Activated T-helper 2 cell treated with anti-CD3 and anti-CD28 coated beads, Interferon-gamma antibody, Interleukin-2, Interleukin-4, amounts not matched to agents 10 μg/mL and 5 μg/mL and 100 μg/mL, durations not matched to agents 14 hours and 24 hours and 36 hours (primary cell): ENCODE data around the gene P2RX5. TPM values are rescaled to one million over a fixed set of nuclear protein-coding genes. Genes with fewer than 3 reads are reported as not detected.
A peak's percentile ranks its signal among the peaks of the same experiment; 100 is the strongest.

Experiments
- DNase-seq: peaks from one replicate; pipeline ENCODE4 v3.0.0; 2021; ENCODE audit warnings: low spot score
- H3K27ac Mint-ChIP-seq: one replicate; pipeline ENCODE4 v1.8.0; 2021; ENCODE audit warnings: mixed read lengths
- H3K27me3 Mint-ChIP-seq: one replicate; pipeline ENCODE4 v1.8.0; 2021; ENCODE audit warnings: low read depth, mixed read lengths
- H3K36me3 Mint-ChIP-seq: one replicate; pipeline ENCODE4 v1.8.0; 2021; ENCODE audit warnings: low read depth, mixed read lengths
- H3K4me1 Mint-ChIP-seq: one replicate; pipeline ENCODE4 v1.8.0; 2021; ENCODE audit warnings: low read depth, mixed read lengths
- H3K4me3 Mint-ChIP-seq: one replicate; pipeline ENCODE4 v1.8.0; 2021; ENCODE audit warnings: low read depth, mild to moderate bottlenecking, moderate library complexity, mixed read lengths
- H3K9me3 Mint-ChIP-seq: one replicate; pipeline ENCODE4 v1.8.0; 2021; ENCODE audit warnings: mixed read lengths
- intact Hi-C: fragments of 100-400 bp; cut with micrococcal nuclease; formaldehyde crosslinking; loops from one replicate; pipeline ENCODE4 v1.15.1; 2023
- total RNA-seq: library from RNA; stranded (reverse); gene quantifications from 2 replicates; pipeline ENCODE4 v1.2.3, GENCODE V29; 2022

Gene P2RX5
- total RNA-seq, 1 donor from 2014 or later = 118 TPM

- intact Hi-C loops = no loop called here
- H3K4me3 Mint-ChIP-seq = no peak overlapping the region
Measured at GRCh38 chr17:3657874-3658783, 37.8 kb downstream of the P2RX5 start.

DNA sequence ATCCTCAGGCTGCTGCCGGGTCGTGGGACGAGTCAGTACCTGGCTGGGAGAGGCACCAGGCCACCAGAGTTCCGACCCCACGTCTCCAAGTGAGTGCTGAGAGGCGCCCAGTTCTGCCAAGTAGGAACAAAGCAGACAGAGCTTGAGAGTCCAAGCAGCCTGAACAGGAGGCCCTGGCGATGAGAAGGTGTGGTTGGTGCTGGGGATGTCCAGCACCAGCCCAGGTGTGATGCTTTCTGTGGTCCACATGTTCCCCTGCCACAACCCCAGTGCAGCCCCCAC lies 38.4 kb downstream of the P2RX5 start:
- no peak for DNase-seq
- Mint-ChIP-seq H3K27ac (no peak overlapping the region), H3K4me1 (no peaks in the 10 kb centered on the region), H3K27me3 (no peaks in the 10 kb centered on the region), H3K9me3 (no peaks in the 10 kb centered on the region), H3K4me3 (no peak overlapping the region), H3K36me3 (peaks cover 18% of the 10 kb centered on the region)
- intact Hi-C loops = no loop called here

More at GRCh38 chr17:3657874-3658783, 37.8 kb downstream of the P2RX5 start:
- H3K4me1 Mint-ChIP-seq = no peaks in the 10 kb centered on the region
- DNase-seq = no peak
- H3K36me3 Mint-ChIP-seq = peaks cover 14% of the 10 kb centered on the region
- no peaks in the 10 kb centered on the region for H3K27me3 Mint-ChIP-seq
- H3K27ac Mint-ChIP-seq = no peak overlapping the region
- no peaks in the 10 kb centered on the region for H3K9me3 Mint-ChIP-seq

DNA sequence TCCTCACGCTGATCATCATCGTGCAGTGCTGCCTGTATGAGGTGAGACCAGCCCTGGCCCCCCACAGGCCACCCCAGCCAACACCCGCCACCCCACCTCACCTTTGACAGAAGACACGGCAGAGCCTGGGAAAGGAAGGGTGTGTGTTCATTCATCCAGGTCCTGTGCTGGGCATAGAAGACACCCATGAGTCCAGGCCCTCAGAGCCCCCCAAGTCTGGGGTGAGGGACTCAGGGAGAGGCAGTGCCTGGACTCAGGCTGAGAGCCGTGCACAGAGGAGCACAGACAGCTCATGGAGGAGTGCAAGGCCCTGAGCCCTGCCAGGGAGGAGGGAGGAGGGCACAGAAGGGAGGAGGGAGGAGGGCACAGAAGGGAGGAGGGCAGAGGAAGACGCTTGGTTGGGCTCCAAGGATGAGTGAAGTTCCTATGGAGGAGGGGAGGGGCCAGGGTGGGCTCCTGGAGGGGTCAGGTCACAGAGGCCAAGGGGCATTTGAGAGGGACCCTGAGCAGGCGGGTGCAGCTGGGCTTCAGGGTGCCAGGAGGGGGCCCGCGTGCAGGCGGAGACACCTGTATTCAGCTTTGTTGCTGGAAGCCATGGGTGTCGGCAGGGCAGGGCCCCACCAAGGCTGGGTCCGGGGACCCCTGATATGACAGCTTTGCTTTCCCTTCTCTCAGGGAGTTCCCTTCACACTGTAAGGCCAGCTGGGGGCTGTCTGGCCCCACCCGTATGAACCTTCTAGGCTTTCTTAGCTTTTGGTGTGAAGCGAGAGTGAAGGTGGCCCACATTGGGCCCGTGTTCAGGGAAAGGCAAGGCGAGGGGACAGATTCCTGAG lies 39.0 kb downstream of the P2RX5 start:
- intact Hi-C loops = no loop called here
- no peaks in the 10 kb centered on the region for H3K4me1 Mint-ChIP-seq
- H3K36me3 Mint-ChIP-seq = peaks cover 23% of the 10 kb centered on the region
- H3K9me3 Mint-ChIP-seq = no peaks in the 10 kb centered on the region
- no peaks in the 10 kb centered on the region for H3K27me3 Mint-ChIP-seq
- H3K27ac Mint-ChIP-seq = no peak overlapping the region
- H3K4me3 Mint-ChIP-seq = no peak overlapping the region
- no peak for DNase-seq

DNA sequence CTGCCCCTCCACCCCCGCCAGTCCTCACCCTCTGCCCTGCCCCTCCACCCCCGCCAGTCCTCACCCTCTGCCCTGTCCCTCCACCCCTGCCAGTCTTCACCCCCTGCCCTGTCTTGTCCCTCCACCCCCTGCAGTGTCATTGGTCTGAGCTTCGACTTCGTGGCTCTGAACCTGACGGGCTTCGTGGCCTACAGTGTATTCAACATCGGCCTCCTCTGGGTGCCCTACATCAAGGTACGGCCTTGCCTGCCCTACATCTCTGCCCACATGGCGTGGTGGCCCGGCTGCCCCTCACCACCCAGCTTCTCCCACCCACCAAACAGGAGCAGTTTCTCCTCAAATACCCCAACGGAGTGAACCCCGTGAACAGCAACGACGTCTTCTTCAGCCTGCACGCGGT lies 39.6 kb downstream of the P2RX5 start:
- no peaks in the 10 kb centered on the region for H3K27me3 Mint-ChIP-seq
- H3K9me3 Mint-ChIP-seq = no peaks in the 10 kb centered on the region
- no peaks in the 10 kb centered on the region for H3K4me1 Mint-ChIP-seq
- intact Hi-C loops = no loop called here
- no peak overlapping the region for H3K4me3 Mint-ChIP-seq
- no peak for DNase-seq
- peaks cover 23% of the 10 kb centered on the region for H3K36me3 Mint-ChIP-seq
- H3K27ac Mint-ChIP-seq = no peak overlapping the region

GRCh38 chr17:3655766-3656165 lies 40.2 kb downstream of the P2RX5 start:
- no peak overlapping the region for H3K4me3 Mint-ChIP-seq
- intact Hi-C loops = no loop called here
- H3K9me3 Mint-ChIP-seq = no peaks in the 10 kb centered on the region
- no peaks in the 10 kb centered on the region for H3K27me3 Mint-ChIP-seq
- DNase-seq = no peak
- no peaks in the 10 kb centered on the region for H3K4me1 Mint-ChIP-seq
- peaks cover 23% of the 10 kb centered on the region for H3K36me3 Mint-ChIP-seq
- no peak overlapping the region for H3K27ac Mint-ChIP-seq

DNA sequence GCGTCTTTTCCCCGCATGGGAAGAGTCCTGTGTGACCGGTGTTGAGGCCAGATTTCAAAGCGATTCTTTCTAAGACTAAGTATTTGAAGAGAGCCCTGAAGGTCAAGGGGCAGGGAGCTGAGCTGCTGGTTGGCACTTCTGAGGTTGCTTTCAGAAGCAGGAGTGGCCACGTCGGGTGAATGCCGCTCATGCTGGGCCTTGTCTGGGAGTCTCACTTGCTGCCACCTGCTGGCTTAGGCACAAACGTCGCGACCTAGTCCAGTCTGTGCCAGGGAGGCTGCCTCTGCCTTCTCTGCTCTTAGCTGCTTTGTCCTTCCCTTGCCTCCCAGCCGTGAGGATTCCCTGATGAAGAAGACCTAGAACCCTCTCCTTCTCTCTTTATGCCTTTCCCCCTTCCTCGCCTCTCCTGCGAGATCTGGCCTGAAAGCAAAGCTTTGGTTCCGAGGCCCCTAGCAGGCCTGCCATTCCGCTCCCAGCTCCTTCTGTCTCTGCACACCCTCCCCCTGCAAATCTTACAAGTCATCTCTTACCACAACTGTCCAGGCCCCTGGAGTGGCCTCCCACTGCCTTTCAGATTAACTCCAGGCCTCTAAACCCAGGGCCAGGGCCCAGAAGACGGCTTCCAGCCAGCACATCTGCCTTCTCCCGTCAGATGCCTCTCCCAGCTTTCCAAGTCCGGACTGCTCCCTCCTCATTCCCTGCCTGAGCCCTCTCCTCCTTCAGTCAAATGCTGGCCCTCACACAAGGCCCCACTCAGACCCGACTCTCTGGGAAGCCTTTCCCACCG lies 48.0 kb downstream of the P2RX5 start:
- Mint-ChIP-seq H3K4me3 (no peak overlapping the region), H3K4me1 (peaks cover 17% of the 10 kb centered on the region), H3K27ac (peak overlapping the region; percentile 35), H3K9me3 (no peaks in the 10 kb centered on the region), H3K27me3 (no peaks in the 10 kb centered on the region), H3K36me3 (peaks cover 66% of the 10 kb centered on the region)
- intact Hi-C loops = loop anchor here (1.0 to 10.0 kb wide), 2 partner anchors 46 to 853 kb away; partner anchors contain the start of gene RAP1GAP2
- peak; percentile 36 for DNase-seq

GRCh38 chr17:3647251-3647650 lies 48.7 kb downstream of the P2RX5 start:
- DNase-seq = no peak
- Mint-ChIP-seq H3K9me3 (no peaks in the 10 kb centered on the region), H3K36me3 (peaks cover 66% of the 10 kb centered on the region), H3K4me3 (no peak overlapping the region), H3K4me1 (peaks cover 21% of the 10 kb centered on the region), H3K27me3 (no peaks in the 10 kb centered on the region), H3K27ac (no peak overlapping the region)
- intact Hi-C loops = loop anchor here (1.0 to 10.0 kb wide), 2 partner anchors 45 to 852 kb away; partner anchors contain the start of gene RAP1GAP2

DNA sequence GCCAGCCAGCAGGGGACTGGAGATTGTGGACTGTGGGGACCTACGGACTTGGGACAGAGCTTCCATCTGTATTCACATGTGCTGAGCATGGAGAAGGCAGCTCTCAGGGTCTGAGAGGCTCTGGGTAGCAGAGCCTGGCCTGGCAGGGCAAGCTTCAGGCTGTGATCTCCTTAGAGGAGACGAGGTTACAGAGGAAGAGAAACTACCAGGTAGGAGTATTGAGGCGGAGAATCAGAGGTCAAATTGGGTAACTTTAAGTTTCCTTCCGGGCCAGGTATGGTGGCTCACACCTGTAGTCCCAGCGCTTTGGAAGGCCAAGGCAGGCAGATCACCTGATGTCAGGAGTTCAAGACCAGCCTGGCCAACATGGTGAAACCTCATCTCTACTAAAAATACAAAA lies 50.6 kb downstream of the P2RX5 start:
- intact Hi-C loops = loop anchor here (10.0 kb wide), 1 partner anchor 851 kb away; the partner anchor contains the start of gene RAP1GAP2
- no peak for DNase-seq
- no peaks in the 10 kb centered on the region for H3K27me3 Mint-ChIP-seq
- H3K27ac Mint-ChIP-seq = peak overlapping the region; percentile 34
- peaks cover 76% of the 10 kb centered on the region for H3K36me3 Mint-ChIP-seq
- peaks cover 38% of the 10 kb centered on the region for H3K4me1 Mint-ChIP-seq
- H3K4me3 Mint-ChIP-seq = no peak overlapping the region
- no peaks in the 10 kb centered on the region for H3K9me3 Mint-ChIP-seq

DNA sequence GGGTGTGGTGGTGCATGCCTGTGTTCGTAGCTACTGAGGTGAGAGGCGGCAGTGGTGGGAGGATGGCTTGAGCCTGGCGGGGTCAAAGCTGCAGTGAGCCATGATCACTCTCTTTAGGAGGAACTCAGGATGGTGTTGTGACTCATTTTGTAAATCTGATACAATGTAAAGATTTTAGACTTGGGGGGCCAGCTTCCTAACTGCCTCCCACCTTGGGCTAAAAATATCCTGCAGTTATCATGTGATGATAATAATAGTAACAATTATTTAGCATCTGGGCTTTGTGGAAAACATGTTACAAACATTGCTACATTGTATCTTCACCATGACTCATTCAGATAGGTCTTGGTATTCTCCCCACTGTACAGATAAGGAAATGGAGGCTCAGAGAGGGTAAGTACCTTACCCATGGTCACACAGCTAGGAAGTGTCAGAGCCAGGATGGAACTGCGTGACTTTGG lies 52.0 kb downstream of the P2RX5 start:
- no peaks in the 10 kb centered on the region for H3K27me3 Mint-ChIP-seq
- H3K4me1 Mint-ChIP-seq = peaks cover 50% of the 10 kb centered on the region
- no peak for DNase-seq
- intact Hi-C loops = loop anchor here (10.0 kb wide), 1 partner anchor 849 kb away; the partner anchor contains the start of gene RAP1GAP2
- no peaks in the 10 kb centered on the region for H3K9me3 Mint-ChIP-seq
- H3K27ac Mint-ChIP-seq = peak overlapping the region; percentile 68
- peaks cover 78% of the 10 kb centered on the region for H3K36me3 Mint-ChIP-seq
- H3K4me3 Mint-ChIP-seq = no peak overlapping the region

GRCh38 chr17:3641717-3642486 lies 54.1 kb downstream of the P2RX5 start:
- Mint-ChIP-seq H3K4me3 (no peak overlapping the region), H3K27me3 (no peaks in the 10 kb centered on the region), H3K36me3 (peaks cover 74% of the 10 kb centered on the region), H3K9me3 (no peaks in the 10 kb centered on the region), H3K27ac (peak overlapping the region; percentile 97), H3K4me1 (peaks cover 61% of the 10 kb centered on the region)
- intact Hi-C loops = loop anchor here (10.0 kb wide), 1 partner anchor 847 kb away; the partner anchor contains the start of gene RAP1GAP2
- DNase-seq = no peak

DNA sequence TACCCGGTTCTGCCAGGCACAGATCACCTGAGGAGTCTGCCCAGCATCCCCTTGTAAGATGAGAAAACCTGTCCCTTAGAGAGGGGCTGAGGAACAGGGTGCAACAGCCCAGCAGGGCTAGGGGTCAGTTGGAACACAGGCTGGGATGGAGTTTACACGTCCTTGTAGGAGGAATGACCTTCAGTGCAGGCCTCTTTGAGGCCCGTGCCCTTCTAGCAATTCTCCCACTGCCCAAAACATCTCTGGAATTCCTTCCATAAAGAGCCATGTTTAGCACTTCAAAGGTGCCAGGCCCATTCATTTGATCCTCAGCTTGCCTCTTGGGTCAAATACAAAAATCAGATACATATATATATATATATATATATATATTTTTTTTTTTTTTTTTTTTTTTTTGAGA lies 54.9 kb downstream of the P2RX5 start:
- H3K27ac Mint-ChIP-seq = peak overlapping the region; percentile 97
- H3K4me1 Mint-ChIP-seq = peaks cover 61% of the 10 kb centered on the region

More for the DNA sequence above, 54.9 kb downstream of the P2RX5 start:
- H3K36me3 Mint-ChIP-seq = peaks cover 74% of the 10 kb centered on the region
- DNase-seq = no peak
- H3K9me3 Mint-ChIP-seq = no peaks in the 10 kb centered on the region
- H3K4me3 Mint-ChIP-seq = no peak overlapping the region
- intact Hi-C loops = loop anchor here (10.0 kb wide), 1 partner anchor 846 kb away; the partner anchor contains the start of gene RAP1GAP2
- no peaks in the 10 kb centered on the region for H3K27me3 Mint-ChIP-seq
